IPS DF 6.9 (cell line): Measurements from ENCODE around the gene APCDD1.

Experiments used
- DNase-seq: peaks from one replicate; pipeline ENCODE4 v3.0.0-alpha.2; 2013; ENCODE audit warnings: low read depth, low spot score
- H3K27ac ChIP-seq: one replicate; pipeline ENCODE4 v1.5.1; 2013; ENCODE audit warnings: low read length, control low read depth
- H3K27me3 ChIP-seq: 2 replicates; pipeline ENCODE4 v1.6.1; 2013; ENCODE audit warnings: mild to moderate bottlenecking, low read length; ENCODE audit not compliant: control insufficient read depth, insufficient read depth
- H3K36me3 ChIP-seq: 2 replicates; pipeline ENCODE4 v1.6.1; 2013; ENCODE audit warnings: low read length; ENCODE audit not compliant: control insufficient read depth, insufficient read depth
- H3K4me1 ChIP-seq: 2 replicates; pipeline ENCODE4 v1.6.1; 2013; ENCODE audit warnings: low read length; ENCODE audit not compliant: control insufficient read depth, insufficient read depth
- H3K4me3 ChIP-seq: 2 replicates; pipeline ENCODE4 v1.5.1; 2013; ENCODE audit warnings: mild to moderate bottlenecking, low read length
- H3K9me3 ChIP-seq: 2 replicates; pipeline ENCODE4 v1.6.1; 2013; ENCODE audit warnings: low read length, inconsistent platforms; ENCODE audit not compliant: control insufficient read depth, insufficient read depth
- WGBS: extraction: QIAGEN DNeasy Blood & Tissue Kit; methylation state at CpG from one replicate; pipeline ENCODE4 v1.1.7; 2013; ENCODE audit warnings: mixed read lengths, missing lambda C conversion rate; ENCODE audit not compliant: insufficient read length, insufficient coverage; 5-methylcytosine and 5-hydroxymethylcytosine counted together

Gene APCDD1

GRCh38 chr18:10474309-10474708 lies 19.9 kb downstream of the APCDD1 start:
- H3K36me3 ChIP-seq: no peaks in the 10 kb centered on the region; the same call in 1 of the 2 replicates
- DNase-seq: no peak
- H3K9me3 ChIP-seq: no peaks in the 10 kb centered on the region
- H3K27me3 ChIP-seq: peaks cover 27% of the 10 kb centered on the region
- no peak overlapping the region for H3K27ac ChIP-seq
- H3K4me1 ChIP-seq: peaks cover 7% of the 10 kb centered on the region
- WGBS: no CpG with 5 or more reads among the region's 17 CpGs
- H3K4me3 ChIP-seq: no peak overlapping the region

- peaks cover 7% of the 10 kb centered on the region for H3K4me1 ChIP-seq
- H3K36me3 ChIP-seq: no peaks in the 10 kb centered on the region; the same call in 1 of the 2 replicates
- peaks cover 32% of the 10 kb centered on the region for H3K27me3 ChIP-seq
- 100% methylated on average over 1 of the region's 3 CpGs for WGBS
- H3K4me3 ChIP-seq: no peak overlapping the region
- no peaks in the 10 kb centered on the region for H3K9me3 ChIP-seq
- H3K27ac ChIP-seq: no peak overlapping the region
- no peak for DNase-seq
Measured at GRCh38 chr18:10475276-10475653, 20.8 kb downstream of the APCDD1 start.

- Histone ChIP-seq H3K9me3 (no peaks in the 10 kb centered on the region), H3K4me1 (peaks cover 7% of the 10 kb centered on the region), H3K36me3 (no peaks in the 10 kb centered on the region; the same call in 1 of the 2 replicates), H3K27me3 (peaks cover 32% of the 10 kb centered on the region), H3K27ac (no peak overlapping the region), H3K4me3 (no peak overlapping the region)
- no CpG with 5 or more reads among the region's 15 CpGs for WGBS
- no peak for DNase-seq
Measured at GRCh38 chr18:10475654-10476291, 21.3 kb downstream of the APCDD1 start.

GRCh38 chr18:10476338-10476791 lies 21.9 kb downstream of the APCDD1 start:
- Histone ChIP-seq H3K9me3 (no peaks in the 10 kb centered on the region), H3K4me1 (peaks cover 7% of the 10 kb centered on the region), H3K27me3 (peaks cover 32% of the 10 kb centered on the region), H3K36me3 (no peaks in the 10 kb centered on the region; the same call in 1 of the 2 replicates), H3K27ac (no peak overlapping the region), H3K4me3 (no peak overlapping the region)
- WGBS: no CpG with 5 or more reads among the region's 9 CpGs
- DNase-seq: no peak

- H3K27ac ChIP-seq: no peak overlapping the region
- no CpG with 5 or more reads among the region's 3 CpGs for WGBS
- H3K27me3 ChIP-seq: peaks cover 32% of the 10 kb centered on the region
- H3K4me1 ChIP-seq: peaks cover 8% of the 10 kb centered on the region
- H3K36me3 ChIP-seq: no peaks in the 10 kb centered on the region
- no peak for DNase-seq
- no peak overlapping the region for H3K4me3 ChIP-seq
- no peaks in the 10 kb centered on the region for H3K9me3 ChIP-seq
Measured at GRCh38 chr18:10477121-10477862, 22.9 kb downstream of the APCDD1 start.

GRCh38 chr18:10477863-10478260 lies 23.4 kb downstream of the APCDD1 start:
- Histone ChIP-seq H3K4me3 (no peak overlapping the region), H3K4me1 (peaks cover 8% of the 10 kb centered on the region), H3K9me3 (no peaks in the 10 kb centered on the region), H3K27me3 (peaks cover 32% of the 10 kb centered on the region), H3K36me3 (no peaks in the 10 kb centered on the region), H3K27ac (no peak overlapping the region)
- WGBS: no CpG with 5 or more reads among the region's 2 CpGs
- no peak for DNase-seq

GRCh38 chr18:10481831-10482230 lies 27.4 kb downstream of the APCDD1 start:
- WGBS: no CpG with 5 or more reads among the region's 9 CpGs
- Histone ChIP-seq H3K36me3 (no peaks in the 10 kb centered on the region), H3K4me1 (peaks cover 7% of the 10 kb centered on the region), H3K9me3 (no peaks in the 10 kb centered on the region), H3K27ac (no peak overlapping the region), H3K4me3 (no peak overlapping the region), H3K27me3 (peaks cover 20% of the 10 kb centered on the region)
- DNase-seq: no peak

- H3K4me1 ChIP-seq: peaks cover 6% of the 10 kb centered on the region
- no peaks in the 10 kb centered on the region for H3K9me3 ChIP-seq
- H3K27ac ChIP-seq: no peak overlapping the region
- peaks cover 16% of the 10 kb centered on the region for H3K27me3 ChIP-seq
- no CpG with 5 or more reads among the region's 11 CpGs for WGBS
- H3K36me3 ChIP-seq: no peaks in the 10 kb centered on the region
- no peak overlapping the region for H3K4me3 ChIP-seq
- no peak for DNase-seq
Measured at GRCh38 chr18:10482363-10482984, 28.0 kb downstream of the APCDD1 start.

- Histone ChIP-seq H3K9me3 (no peaks in the 10 kb centered on the region), H3K27me3 (peaks cover 16% of the 10 kb centered on the region), H3K4me1 (peaks cover 2% of the 10 kb centered on the region; the same call in 1 of the 2 replicates), H3K4me3 (no peak overlapping the region), H3K27ac (no peak overlapping the region), H3K36me3 (no peaks in the 10 kb centered on the region)
- no CpG with 5 or more reads among the region's 20 CpGs for WGBS
- DNase-seq: no peak
Measured at GRCh38 chr18:10482985-10483949, 28.8 kb downstream of the APCDD1 start.

- Histone ChIP-seq H3K4me1 (0 out of 2 replicates have a peak, but pooled peaks cover 1% of the 10 kb centered on the region), H3K9me3 (no peaks in the 10 kb centered on the region)
- DNase-seq: no peak
Measured at GRCh38 chr18:10485475-10485874, 31.0 kb downstream of the APCDD1 start.

More at GRCh38 chr18:10485475-10485874, 31.0 kb downstream of the APCDD1 start:
- H3K27ac ChIP-seq: no peak overlapping the region
- H3K27me3 ChIP-seq: no peaks in the 10 kb centered on the region; the same call in 1 of the 2 replicates
- H3K36me3 ChIP-seq: no peaks in the 10 kb centered on the region
- H3K4me3 ChIP-seq: no peak overlapping the region
- WGBS: no CpG with 5 or more reads among the region's 20 CpGs
